ENCODE data around the gene COA4.
"Not testable (repeated sequence)": the region's sequence is repeated elsewhere in the genome, so short reads cannot be mapped to it uniquely, and the experiment has no call there.

Gene COA4

GRCh38 chr11:73876424-73877310 lies at the start of gene COA4, which contains the start of gene PAAF1:
COA4 (minus strand) TSS chr11:73876846; CDS start chr11:73873378, 3,468 bp downstream.
PAAF1 (plus strand) TSS chr11:73876999; CDS start chr11:73877022, 23 bp downstream.
- in situ Hi-C loops (cut with MboI; ENCODE audit: low sequenced_read_pairs), result no loop called here

- in situ Hi-C loops (cut with MboI; ENCODE audit: low sequenced_read_pairs), result no loop called here
Observed at GRCh38 chr11:73921180-73921579, 44.5 kb upstream of the COA4 start.

GRCh38 chr11:73916435-73916834 lies 39.8 kb upstream of the COA4 start:
- in situ Hi-C loops (cut with MboI; ENCODE audit: low sequenced_read_pairs), result no loop called here

GRCh38 chr11:73914284-73914683 lies 37.6 kb upstream of the COA4 start:
- in situ Hi-C loops (cut with MboI; ENCODE audit: low sequenced_read_pairs), result no loop called here

GRCh38 chr11:73913472-73913871 lies 36.8 kb upstream of the COA4 start:
- in situ Hi-C loops (cut with MboI; ENCODE audit: low sequenced_read_pairs), result no loop called here

- in situ Hi-C loops (cut with MboI; ENCODE audit: low sequenced_read_pairs), result no loop called here
Observed at GRCh38 chr11:73912026-73912425, 35.4 kb upstream of the COA4 start.

GRCh38 chr11:73907191-73907590 lies 30.5 kb upstream of the COA4 start:
- in situ Hi-C loops (cut with MboI; ENCODE audit: low sequenced_read_pairs), result no loop called here

GRCh38 chr11:73902303-73902702 lies 25.7 kb upstream of the COA4 start:
- in situ Hi-C loops (cut with MboI; ENCODE audit: low sequenced_read_pairs), result no loop called here

- in situ Hi-C loops (cut with MboI; ENCODE audit: low sequenced_read_pairs), result no loop called here
Observed at GRCh38 chr11:73894725-73895335, 18.2 kb upstream of the COA4 start.

GRCh38 chr11:73893041-73893440 lies 16.4 kb upstream of the COA4 start:
- in situ Hi-C loops (cut with MboI; ENCODE audit: low sequenced_read_pairs), result no loop called here

GRCh38 chr11:73889536-73889935 lies 12.9 kb upstream of the COA4 start:
- in situ Hi-C loops (cut with MboI; ENCODE audit: low sequenced_read_pairs), result no loop called here

GRCh38 chr11:73889019-73889418 lies 12.4 kb upstream of the COA4 start:
- in situ Hi-C loops (cut with MboI; ENCODE audit: low sequenced_read_pairs), result no loop called here

- in situ Hi-C loops (cut with MboI; ENCODE audit: low sequenced_read_pairs), result no loop called here
Observed at GRCh38 chr11:73888244-73888643, 11.6 kb upstream of the COA4 start.

GRCh38 chr11:73883856-73884255 lies 7.2 kb upstream of the COA4 start:
- in situ Hi-C loops (cut with MboI; ENCODE audit: low sequenced_read_pairs), result no loop called here

- in situ Hi-C loops (cut with MboI; ENCODE audit: low sequenced_read_pairs), result not testable (repeated sequence)
Observed at GRCh38 chr11:73880449-73880848, 3.8 kb upstream of the COA4 start.

GRCh38 chr11:73878771-73879170 lies 2.1 kb upstream of the COA4 start:
- in situ Hi-C loops (cut with MboI; ENCODE audit: low sequenced_read_pairs), result no loop called here

GRCh38 chr11:73875840-73876239 lies 806 bp downstream of the COA4 start:
- in situ Hi-C loops (cut with MboI; ENCODE audit: low sequenced_read_pairs), result no loop called here

GRCh38 chr11:73875380-73875779 lies 1.3 kb downstream of the COA4 start:
- in situ Hi-C loops (cut with MboI; ENCODE audit: low sequenced_read_pairs), result no loop called here

GRCh38 chr11:73872749-73873357 lies 3.8 kb downstream of the COA4 start:
- in situ Hi-C loops (cut with MboI; ENCODE audit: low sequenced_read_pairs), result no loop called here

GRCh38 chr11:73870261-73870660 lies 6.4 kb downstream of the COA4 start:
- in situ Hi-C loops (cut with MboI; ENCODE audit: low sequenced_read_pairs), result no loop called here

- in situ Hi-C loops (cut with MboI; ENCODE audit: low sequenced_read_pairs), result no loop called here
Observed at GRCh38 chr11:73869332-73869949, 7.2 kb downstream of the COA4 start.

Data from hTERT RPE-1 (cell line).